NCI-H1436 treated with DMSO at 0.1 percent for 48 hours (cell line): ENCODE data around the gene PHACTR1.

ENCODE experiments used
- DNase-seq: peaks from one replicate; lab custom pipeline; 2025; lab: John Stamatoyannopoulos, UW

The PHACTR1 gene

DNA sequence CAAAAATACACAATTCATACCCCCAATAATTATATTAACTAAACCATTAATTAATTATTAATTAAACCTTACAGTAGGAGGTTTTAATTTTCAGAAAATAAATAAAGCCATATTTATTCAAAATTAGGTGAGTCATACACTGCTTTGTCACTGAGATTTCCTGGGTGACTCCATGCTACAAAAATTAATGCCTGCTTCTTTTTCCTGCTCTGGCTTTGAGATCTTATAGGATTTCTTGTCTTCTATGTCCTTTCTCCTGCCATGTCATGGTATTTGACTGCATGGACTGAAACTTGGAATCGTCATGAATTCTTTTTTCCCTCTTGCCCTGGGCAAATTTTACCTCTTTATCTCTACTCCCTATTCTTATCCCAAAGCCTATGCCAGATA lies 133.2 kb downstream of the PHACTR1 start:
- no peak for DNase-seq

DNA sequence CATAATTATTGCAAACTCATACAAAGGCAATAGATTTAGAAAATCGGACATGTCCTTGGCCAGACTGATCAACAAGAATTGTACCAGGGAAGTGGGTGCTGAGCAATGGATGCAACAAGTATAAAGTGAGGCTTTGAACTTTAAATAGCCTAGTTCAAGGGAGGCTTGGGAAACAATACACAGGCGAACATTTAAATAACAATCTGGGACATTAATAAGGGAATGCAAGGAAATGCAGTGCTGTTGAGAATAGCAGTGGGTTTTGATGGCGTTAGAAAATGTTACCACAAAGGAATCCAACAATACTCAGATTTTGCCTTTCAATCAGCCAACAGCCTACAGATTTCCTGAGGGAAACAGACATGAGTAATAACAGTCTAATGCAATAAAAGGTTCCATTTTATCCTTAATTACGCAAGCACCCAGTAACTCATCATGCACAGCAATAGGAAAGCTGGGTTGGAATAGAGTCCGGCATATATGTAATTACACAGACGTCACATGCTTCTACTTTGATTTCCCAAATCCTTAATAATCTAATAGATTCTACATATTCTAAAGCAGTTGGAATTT lies 134.6 kb downstream of the PHACTR1 start:
- DNase-seq, result no peak

DNA sequence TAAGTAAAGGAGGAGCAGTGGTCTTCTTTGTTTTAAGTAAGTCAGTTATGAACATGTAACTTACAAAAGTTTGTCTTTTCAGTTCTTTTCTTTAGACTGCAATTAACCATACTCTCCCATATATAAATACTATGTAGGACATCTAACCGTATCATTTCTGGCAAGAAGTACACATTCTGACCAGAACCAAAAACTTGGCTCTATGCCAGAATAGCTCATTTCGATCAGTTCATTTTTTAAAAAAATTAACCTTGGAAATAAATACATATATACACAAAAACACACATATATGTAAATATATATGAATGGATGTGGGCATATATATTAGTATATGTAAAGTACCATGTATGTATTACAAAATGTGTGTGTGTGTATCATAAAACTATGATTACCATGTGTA lies 145.0 kb downstream of the PHACTR1 start:
- no peak for DNase-seq

DNA sequence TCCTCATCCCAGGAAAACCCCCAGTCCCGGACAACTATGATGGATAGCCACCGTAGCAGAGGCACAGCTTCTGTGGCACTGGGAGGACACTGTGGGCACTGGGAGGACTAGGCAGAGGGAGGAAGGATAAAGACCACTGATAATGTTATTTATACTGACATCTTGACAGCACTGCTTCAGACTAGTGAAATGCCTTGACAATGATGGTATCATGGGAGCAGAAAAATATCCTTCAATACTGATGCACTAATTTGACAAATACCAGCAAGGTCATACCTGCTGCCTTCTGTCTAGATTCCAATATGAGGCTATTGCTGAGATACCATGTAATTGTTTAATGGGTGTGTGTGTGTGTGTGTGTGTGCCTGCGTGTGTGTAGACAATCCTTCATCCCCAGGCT lies 148.6 kb downstream of the PHACTR1 start:
- DNase-seq, result no peak

DNA sequence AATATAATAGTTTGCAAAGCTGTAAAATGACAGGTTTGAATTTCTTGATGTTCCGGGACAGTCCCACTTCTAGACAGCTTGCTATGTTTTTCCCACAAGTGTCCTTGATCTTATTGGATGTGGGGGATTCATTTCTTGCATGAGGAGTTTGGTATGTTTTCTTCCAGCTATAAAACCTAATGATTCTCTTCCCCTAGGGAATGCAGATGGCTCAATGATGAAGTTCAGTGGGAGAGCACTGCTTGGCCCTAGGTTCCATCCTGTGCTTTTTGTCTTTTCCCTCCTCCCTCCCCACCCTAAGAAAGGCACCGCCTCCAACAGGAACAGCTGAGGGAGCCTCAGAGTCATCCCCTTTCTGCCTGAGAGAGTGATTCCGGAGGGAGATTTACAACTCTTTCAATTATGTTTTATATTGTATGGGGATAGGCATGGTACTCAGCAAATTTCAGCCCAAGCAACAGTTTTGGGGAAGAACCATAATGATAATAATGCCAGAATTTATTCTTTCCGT lies 149.2 kb downstream of the PHACTR1 start:
- DNase-seq, result no peak

DNA sequence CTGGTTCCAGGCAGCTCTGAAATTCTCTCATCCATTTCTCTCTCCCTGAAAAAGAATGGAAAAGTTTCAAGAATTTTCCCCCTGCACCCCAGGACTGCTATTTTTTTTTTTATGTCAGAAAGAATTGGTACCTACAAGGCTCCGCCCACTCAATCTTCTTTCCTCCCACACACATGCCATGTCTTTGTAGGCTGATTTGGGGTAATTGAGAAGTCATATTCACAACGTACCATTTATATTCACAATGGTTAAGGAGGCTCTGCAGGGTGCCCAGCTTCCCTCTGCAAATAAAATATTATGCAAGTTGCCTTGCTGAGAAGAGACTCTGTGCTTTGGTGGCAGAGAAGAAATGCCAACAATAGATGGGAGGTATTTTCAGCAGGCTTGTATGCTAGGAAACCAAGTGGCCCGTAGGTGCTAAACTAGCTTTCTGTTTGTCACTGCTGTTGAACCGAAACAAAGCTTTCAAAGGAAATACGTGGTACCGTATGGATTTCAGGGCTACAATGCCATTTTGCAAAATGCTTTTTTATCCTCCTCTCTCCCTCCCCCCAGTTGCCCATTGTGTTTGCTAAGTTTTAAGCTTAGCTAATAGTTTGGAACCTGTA lies 150.0 kb downstream of the PHACTR1 start:
- no peak for DNase-seq

DNA sequence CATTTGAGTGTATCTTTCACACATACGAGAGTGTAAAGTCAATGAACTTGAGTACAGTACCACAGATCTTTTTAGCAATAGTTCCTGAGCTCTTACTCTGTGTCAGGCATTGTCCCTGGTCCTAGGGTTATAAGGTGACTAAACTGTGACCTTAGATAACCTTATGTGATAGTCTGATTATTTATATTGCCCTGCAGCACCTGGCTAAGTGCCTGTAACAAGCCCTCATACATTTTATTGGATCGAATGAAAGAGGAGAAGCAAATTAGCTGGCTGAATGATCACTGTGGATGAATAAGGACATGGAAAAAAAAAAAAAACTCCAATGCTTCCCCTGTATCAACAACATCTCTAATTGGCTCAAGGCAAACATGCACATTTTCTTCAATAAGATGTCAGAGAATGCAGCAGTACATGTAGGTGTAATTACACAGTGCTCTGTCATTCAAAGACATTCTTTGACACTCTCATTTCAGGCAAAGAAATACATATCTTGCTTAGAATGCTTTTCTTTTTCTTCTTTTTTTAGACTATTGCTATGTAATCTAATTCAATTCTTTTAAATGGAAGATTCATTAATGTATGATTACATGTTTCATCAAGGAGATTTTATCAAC lies 153.4 kb downstream of the PHACTR1 start:
- DNase-seq, result no peak

DNA sequence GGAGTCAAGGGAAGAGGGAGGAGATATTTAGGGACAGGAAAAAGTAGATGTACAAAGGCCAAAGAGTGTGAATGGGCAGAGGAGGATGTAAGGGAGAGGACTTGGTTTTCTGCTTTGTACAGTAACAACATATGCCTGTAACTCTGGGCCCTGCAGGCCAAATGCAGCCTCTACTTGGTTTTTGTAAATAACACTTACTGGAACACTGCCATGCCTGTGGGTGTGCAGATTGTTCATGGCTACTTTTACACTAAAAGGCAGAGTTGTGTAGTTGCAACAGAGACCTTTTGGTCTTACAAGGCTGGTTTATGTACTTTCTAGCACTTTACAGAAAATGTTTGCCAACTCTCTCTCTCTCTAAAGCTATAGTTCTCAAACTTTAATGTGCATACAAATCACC lies 157.1 kb downstream of the PHACTR1 start:
- no peak for DNase-seq

DNA sequence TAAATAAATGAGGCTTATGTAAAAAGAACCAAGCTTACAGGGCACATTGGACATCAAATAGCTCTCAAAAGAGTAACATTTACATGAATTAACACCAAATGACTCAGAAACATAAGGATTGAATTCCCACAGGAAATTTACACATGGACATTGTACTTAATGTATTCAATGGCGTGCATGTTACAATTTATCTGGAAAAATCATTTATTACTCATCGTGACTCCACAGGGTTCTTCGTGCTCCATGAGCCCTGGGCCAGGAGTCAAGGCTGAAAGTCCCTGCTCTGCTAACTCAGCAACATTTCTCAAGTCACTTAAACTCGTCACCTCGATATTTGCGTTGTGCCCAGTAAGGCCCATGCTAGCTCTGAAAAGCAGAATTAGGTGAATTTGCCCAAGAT lies 158.5 kb downstream of the PHACTR1 start:
- no peak for DNase-seq

DNA sequence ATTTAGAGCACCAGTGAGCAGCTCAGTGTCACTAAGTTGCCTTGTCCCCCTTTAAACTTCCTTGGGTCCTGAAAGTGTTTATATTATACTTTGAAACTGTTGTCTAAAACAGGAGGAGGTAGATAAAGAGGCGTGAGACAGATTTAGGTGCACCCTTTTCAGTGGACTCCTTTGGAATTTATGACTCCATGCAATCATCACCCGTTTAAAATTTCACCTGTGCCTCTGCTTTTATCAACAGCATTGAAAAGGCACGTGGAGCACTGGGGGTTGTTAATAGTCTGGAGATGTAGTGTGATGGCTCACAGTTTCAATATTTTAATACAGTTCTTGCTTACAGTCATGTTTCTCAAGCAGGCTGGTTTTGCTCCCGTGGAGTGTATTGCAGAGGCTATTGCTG lies 162.2 kb downstream of the PHACTR1 start:
- no peak for DNase-seq

DNA sequence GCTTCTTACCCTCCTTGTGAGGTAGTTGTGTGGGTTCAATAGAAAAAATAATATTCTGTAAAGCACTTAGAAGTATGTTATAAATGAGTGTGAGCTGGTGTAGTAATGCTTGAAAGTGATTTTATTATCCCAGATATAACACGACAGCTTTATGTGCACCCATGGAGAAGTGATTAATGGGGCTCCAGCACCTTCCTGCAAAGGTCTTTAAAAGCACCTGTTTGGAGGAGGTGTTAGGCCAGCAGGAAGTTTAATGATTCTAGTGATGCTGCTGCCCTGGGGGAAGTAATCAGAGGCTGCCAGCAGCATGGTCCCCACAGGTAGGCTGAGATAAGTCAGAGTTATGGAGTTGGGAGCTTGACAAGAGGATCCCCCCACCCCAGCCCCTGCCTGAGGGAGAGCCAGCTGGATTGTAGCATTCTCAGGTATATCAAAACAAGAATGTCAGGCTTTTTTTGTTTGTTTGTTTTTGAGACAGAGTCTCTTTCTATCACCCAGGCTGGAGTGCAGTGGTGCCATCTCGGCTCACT lies 166.3 kb downstream of the PHACTR1 start:
- no peak for DNase-seq

DNA sequence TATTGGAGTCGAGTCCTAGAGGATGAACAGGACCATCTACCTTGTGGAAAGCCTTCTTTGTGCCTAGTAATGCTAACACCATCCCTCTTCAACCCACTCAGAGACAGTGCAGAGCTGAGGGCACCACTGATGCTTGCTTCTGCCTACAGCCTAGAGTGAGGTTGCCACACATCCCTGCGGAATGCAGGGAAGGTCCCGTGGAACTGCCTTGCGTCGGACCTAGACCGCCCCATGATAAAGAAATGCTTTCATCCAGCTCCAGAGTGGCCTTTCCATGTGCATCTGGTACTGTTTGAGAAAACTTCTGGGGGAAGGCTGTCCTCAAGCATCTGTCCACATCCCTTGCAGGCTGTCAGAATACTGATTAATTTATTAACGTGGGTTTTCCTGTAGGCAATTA lies 168.4 kb downstream of the PHACTR1 start:
- no peak for DNase-seq

DNA sequence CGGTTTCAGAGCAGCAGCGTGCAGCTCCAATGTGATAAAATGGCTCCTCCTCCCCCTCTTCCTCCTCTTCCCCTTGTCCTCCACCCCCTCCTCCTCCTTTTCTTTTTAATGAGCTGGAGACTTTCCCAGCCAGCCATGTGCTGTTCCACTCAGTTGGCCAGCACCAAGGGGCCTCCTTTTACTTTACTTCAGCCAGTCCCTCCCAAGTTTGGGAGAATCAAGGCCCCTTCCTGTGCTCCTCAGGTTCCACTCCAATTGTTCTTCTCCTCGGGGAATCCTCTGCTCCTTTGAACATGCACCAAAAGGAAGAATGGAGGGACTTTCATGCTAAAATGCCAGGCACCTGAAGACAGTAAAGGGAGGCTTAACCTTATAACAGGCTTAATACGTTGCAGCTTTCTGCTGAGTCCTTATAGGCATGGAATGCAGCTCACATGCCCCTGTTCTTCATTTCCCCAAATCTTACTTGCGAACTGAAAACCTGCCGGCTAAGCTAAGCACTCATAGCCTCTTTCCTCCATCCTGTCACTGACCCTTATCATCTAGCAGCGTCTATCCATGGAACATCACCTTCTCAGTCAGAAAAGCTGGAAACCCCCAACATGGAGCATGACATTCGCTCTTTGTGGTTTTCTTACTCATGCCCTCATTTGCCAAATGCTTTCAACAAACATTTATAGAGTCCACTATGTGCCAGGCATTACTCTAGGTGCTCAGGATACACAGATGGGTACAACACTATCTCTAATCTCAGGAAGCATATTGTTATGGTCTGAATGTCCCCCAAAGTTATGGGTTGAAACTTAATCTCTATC lies 170.6 kb downstream of the PHACTR1 start:
- no peak for DNase-seq

DNA sequence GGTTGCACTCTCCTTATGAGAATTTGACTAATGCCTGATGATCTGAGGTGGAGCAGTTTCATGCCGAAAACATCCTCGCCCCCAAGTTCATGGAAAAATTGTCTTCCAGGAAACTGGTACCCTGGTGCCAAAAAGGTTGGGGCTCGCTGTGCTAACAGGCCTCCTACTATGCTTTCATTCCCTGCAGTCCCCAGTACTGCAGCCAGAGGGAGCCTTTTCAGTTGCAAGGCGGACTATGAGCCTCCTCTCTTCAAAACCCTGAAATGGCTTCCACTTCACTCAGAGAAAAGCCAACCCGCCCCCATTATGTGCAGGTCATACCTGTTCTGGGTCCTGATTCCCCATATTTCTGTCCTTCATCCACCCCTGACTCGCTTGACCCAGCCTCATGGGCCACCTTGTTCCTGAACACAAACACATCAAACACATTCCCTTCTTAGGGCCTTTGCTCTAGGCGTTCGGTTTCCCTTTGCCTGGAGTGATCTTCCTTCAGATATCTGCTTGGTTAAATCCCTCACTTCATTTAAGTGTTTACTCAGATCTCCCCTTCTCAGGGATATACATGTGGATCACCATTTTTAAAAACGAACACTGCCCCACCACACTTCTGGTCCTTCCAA lies 173.7 kb downstream of the PHACTR1 start:
- DNase-seq, result no peak

DNA sequence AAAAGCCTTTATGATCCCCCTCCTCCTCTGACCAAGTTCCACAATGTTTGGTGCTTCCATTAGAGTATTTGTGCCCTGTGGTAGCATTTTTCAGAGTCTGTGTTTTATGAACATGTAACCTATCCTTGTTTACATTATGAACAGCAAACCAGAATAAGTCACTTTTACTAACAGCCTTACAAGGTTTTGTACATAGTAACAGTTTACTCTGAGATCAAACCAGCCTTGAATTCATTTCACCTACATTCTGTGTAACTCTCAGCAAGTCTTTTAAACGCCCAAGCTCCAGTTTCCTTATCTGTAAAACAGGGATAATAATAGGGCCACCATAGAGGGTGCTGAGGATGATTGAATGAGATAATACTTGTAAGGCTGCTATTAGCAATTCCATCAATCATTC lies 175.0 kb downstream of the PHACTR1 start:
- no peak for DNase-seq

DNA sequence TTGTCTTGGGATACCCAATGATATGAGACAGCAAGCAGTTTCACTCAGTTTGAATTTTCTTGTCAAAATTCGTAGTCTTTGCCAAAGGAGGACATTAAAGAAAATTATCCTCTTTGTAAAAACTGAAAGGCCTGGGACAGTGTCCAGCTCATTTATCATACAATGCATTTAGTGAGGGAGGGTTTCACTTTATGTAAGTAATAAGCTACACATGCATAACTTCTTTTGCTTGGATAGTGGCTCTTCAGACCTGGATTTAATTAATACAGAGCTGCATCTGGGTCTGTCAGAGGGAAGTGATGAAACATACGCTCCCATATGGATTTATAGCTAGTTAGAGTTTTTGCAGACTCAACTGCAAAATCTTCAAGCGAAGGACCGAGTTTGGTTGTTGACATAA lies 175.6 kb downstream of the PHACTR1 start:
- DNase-seq, result no peak

DNA sequence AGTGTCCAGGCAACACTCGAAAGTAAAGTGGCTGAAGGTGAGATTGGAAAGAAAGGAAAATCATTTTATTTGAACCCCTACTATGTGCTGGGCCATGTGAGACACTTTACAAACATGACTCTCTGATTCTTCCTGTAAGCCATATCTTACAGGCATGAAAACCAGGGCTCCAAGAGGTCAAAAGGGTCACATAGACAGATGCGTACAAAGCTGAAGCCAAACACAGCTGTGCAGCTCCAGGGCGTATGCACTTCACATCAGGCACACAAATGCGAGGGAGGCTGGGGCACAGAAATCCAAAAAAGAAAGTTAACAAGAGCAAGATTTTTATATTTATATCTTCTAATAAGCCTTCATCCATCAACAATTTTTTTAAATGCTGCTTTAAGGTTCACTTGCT lies 176.5 kb downstream of the PHACTR1 start:
- no peak for DNase-seq

DNA sequence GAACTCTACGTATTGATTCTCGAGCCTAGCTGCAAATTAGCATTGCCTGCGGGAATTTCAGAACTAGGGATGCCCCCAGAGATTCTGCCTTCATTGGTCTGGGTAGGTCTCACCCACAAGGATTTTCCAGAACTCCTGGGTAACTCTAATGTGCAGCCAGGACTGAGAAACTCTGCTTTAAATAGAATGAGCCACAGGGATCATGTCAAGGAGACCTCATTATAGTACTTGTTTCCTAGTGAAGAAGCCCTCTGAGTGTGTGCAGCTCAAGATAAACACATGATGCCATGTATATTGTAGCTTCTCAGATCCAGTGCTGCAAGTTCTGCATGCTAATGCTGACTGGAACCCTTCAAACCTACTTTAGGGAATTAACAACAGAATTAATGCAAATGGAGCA lies 179.2 kb downstream of the PHACTR1 start:
- no peak for DNase-seq

DNA sequence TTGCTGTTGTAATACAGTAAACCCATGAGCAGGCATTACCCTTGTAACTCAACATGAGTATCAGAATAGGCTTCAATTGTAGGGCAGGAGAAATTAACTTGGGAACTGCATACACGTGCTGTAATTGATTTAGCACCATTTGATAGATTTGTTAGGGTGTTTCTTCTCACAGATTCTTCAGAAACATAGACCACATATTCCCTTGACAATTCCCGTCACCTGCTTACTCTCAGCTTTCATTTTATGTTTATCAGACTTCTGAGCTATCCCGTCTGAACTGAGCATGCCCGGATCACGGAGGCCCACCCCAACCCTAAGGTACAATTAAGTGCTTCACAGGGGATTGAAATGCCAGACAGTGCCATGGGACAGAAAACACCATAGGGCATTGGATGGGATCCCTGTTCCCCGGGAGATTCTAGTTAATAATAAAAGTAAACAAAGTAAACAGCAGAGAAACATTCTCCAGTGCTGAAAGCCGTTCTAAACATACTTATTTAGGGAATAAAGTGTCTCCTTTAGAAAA lies 179.7 kb downstream of the PHACTR1 start:
- no peak for DNase-seq

DNA sequence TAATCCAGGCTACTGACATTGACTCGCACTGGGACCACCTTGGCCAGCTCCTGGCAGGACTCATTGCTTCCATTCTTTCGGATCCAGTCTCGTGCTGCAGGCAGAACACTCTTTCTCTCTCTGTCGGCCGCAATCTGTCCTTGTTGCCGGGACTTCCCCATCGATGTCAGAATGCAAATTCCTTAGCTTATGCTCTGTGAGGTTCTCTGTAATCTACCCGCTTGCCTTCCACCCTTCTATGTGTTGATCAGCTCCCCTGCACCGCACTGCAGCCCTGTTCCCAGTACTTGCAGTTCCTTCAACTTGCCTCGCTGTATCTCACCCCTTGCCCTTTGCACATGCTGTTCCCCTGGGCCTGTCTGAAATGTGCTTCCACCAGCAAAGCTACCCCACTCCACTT lies 182.0 kb downstream of the PHACTR1 start:
- no peak for DNase-seq

DNA sequence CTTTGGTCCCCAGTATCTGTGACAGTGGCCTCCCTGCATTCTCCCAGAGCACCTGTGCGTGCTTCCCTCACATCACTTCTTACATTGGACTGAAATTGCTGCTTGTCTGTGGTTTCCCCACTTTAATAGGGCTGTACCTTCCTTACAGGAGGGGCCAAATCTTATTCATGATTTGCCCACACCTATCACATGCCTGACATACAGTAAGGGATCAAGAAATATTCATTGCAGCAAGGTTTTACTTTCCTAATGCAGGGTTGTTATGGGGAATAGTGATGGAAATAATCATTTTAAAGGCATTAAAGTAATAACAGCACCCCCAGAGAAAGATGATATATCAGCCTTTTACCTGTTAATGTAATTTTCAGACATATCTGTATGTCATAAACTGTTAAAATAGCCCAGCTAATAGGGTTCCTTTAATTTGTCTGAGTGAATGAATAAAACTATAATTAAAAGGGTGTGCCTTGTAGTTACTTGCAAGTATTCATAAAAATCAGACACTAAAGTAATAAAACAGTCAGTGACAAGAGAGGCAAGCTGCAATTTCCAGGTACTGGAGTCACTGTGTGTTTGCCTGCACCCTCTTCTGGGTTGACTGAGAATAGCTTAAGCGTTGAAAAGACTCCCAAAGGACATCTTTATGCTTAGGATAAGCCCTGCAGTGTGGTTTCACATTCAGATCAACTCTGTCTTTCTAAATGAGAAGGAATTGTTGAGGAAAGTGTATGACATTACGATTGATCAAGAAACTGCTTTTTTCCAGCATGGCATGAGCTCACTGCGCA lies 182.7 kb downstream of the PHACTR1 start:
- peak; percentile 12 for DNase-seq
